Type B pancreatic cell (in vitro differentiated cells): ENCODE results near the gene PRRT2. TPM values are rescaled to one million over a fixed set of nuclear protein-coding genes. Genes with fewer than 3 reads are reported as not detected.

Source experiments
- DNase-seq: peaks from one replicate; pipeline ENCODE4 v3.0.0; 2021; ENCODE audit warnings: mixed read lengths; ENCODE audit not compliant: unreplicated experiment; ENCODE audit errors: extremely low spot score
- H3K27ac Mint-ChIP-seq: 2 replicates; pipeline ENCODE4 v1.8.0; 2021; ENCODE audit warnings: mild to moderate bottlenecking, mixed read lengths
- H3K27me3 Mint-ChIP-seq: 2 replicates; pipeline ENCODE4 v1.8.0; 2021; ENCODE audit warnings: mixed read lengths
- H3K36me3 Mint-ChIP-seq: 2 replicates; pipeline ENCODE4 v1.8.0; 2021; ENCODE audit warnings: mixed read lengths
- H3K4me1 Mint-ChIP-seq: one replicate; pipeline ENCODE4 v1.8.0; 2021; ENCODE audit warnings: mixed read lengths; ENCODE audit not compliant: unreplicated experiment
- H3K4me3 Mint-ChIP-seq: 2 replicates; pipeline ENCODE4 v1.8.0; 2021; ENCODE audit warnings: mild to moderate bottlenecking, mixed read lengths
- H3K9me3 Mint-ChIP-seq: 2 replicates; pipeline ENCODE4 v1.8.0; 2021; ENCODE audit warnings: mixed read lengths
- total RNA-seq: library from RNA; stranded (reverse); gene quantifications from 2 replicates; pipeline ENCODE4 v1.2.1, GENCODE V29; 2021; ENCODE audit warnings: low replicate concordance
- TF ChIP-seq, protein P1 (sequence below): fragments of 200-600 bp; sonication (generic); conservative IDR thresholded peaks from 2 replicates; pipeline ENCODE4 v1.5.0; 2021; ENCODE audit warnings: antibody characterized with exemption, mild to moderate bottlenecking

The PRRT2 gene
- total RNA-seq, 1 donor from 2014 or later, result 15.1 TPM

DNA sequence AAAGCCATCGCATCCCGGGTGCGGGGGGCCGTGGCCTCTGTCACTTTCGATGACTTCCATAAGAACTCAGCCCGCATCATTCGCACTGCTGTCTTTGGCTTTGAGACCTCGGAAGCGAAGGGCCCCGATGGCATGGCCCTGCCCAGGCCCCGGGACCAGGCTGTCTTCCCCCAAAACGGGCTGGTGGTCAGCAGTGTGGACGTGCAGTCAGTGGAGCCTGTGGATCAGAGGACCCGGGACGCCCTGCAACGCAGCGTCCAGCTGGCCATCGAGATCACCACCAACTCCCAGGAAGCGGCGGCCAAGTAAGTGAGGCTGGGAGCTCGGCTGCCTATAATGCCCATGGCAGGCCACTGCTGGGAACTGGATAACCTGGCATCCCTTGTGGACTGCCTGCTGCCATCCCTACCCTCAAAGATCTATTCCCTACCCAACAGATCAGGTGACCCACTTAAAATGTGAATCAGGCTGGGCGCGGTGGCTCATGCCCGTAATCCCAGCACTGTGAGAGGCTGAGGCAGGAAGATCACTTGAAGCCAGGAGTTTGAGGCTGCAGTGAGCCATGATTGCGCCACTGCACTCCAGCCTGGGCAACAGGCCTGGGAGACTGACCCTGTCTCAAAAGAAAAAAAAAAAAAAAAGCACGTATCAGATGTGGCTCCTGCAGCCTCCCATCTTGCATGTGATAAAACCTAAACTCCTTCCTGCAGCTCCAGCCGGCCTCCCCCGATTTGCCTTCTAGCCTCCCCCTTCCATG, 32.8 kb downstream of the PRRT2 start:
- TF ChIP-seq, protein P1, sequence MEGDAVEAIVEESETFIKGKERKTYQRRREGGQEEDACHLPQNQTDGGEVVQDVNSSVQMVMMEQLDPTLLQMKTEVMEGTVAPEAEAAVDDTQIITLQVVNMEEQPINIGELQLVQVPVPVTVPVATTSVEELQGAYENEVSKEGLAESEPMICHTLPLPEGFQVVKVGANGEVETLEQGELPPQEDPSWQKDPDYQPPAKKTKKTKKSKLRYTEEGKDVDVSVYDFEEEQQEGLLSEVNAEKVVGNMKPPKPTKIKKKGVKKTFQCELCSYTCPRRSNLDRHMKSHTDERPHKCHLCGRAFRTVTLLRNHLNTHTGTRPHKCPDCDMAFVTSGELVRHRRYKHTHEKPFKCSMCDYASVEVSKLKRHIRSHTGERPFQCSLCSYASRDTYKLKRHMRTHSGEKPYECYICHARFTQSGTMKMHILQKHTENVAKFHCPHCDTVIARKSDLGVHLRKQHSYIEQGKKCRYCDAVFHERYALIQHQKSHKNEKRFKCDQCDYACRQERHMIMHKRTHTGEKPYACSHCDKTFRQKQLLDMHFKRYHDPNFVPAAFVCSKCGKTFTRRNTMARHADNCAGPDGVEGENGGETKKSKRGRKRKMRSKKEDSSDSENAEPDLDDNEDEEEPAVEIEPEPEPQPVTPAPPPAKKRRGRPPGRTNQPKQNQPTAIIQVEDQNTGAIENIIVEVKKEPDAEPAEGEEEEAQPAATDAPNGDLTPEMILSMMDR, result no peak
- no peak overlapping the region for H3K27ac Mint-ChIP-seq
- H3K36me3 Mint-ChIP-seq, result peaks cover 3% of the 10 kb centered on the region
- no peaks in the 10 kb centered on the region for H3K9me3 Mint-ChIP-seq
- H3K4me3 Mint-ChIP-seq, result no peak overlapping the region
- peaks cover 6% of the 10 kb centered on the region for H3K4me1 Mint-ChIP-seq
- no peaks in the 10 kb centered on the region for H3K27me3 Mint-ChIP-seq
- no peak for DNase-seq

DNA sequence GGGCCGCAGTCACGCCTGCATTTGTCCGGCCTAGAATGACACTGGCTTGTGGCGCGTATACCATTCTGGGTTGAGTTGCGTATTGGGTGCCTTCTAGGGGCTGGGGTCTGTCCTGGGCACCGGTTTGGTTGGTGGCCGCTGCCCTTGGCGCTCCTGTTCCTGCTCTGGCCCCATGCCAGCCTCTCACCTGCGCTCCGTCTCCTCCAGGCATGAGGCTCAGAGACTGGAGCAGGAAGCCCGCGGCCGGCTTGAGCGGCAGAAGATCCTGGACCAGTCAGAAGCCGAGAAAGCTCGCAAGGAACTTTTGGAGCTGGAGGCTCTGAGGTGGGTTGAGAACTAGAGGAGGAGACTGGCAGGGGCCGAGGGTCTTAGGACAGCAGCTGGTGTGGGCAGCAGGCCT, 33.7 kb downstream of the PRRT2 start:
- DNase-seq, result no peak
- Mint-ChIP-seq H3K4me3 (no peak overlapping the region), H3K27ac (no peak overlapping the region), H3K36me3 (peaks cover 3% of the 10 kb centered on the region), H3K9me3 (no peaks in the 10 kb centered on the region), H3K4me1 (peaks cover 11% of the 10 kb centered on the region), H3K27me3 (no peaks in the 10 kb centered on the region)
- TF ChIP-seq, protein P1, result no peak

DNA sequence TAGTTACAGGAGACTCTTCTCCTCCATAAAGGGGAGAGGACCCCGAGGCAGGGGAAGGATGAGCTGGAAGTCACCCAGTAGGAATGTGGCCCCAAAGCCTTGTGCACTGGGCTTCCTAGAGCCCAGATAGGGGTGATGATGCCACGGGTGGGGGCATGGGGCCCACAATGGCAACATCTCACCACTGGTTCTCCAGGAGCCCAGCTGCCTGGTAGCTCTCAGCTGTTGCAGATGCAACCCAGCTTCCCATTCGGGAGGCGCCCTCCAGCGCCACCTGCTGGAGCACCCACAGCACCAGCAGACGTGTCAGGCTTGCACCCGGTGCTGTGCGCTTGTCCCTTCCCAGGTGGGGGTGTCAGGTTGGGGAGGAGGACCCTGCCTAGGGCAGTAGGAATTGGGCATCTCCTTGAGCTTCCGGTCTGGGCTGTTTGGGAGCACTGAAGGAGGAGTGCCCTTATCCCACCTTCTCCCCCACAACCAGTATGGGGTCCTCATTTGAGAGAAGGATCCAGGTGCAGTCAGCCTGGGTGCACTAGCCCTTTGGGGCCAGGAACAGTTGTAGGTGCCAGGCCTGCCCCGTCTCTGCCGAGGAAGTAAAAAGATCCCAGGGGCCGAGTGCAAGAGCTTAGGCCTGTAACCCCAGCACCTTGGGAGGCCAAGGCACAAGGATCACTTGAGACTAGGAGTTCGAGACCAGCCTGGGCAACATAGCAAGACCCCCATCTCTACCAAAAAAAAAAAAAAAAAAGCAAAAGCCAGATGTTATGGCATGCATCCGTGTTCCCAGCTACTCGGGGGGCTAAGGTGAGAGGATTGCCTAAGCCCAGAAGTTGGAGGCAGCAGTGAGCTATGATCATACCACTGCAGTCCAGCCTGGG, 36.7 kb downstream of the PRRT2 start:
- Mint-ChIP-seq H3K4me1 (peaks cover 11% of the 10 kb centered on the region), H3K36me3 (no peaks in the 10 kb centered on the region), H3K27ac (no peak overlapping the region), H3K4me3 (no peak overlapping the region), H3K27me3 (no peaks in the 10 kb centered on the region), H3K9me3 (no peaks in the 10 kb centered on the region)
- no peak for DNase-seq
- TF ChIP-seq, protein P1, result peak; percentile 78

DNA sequence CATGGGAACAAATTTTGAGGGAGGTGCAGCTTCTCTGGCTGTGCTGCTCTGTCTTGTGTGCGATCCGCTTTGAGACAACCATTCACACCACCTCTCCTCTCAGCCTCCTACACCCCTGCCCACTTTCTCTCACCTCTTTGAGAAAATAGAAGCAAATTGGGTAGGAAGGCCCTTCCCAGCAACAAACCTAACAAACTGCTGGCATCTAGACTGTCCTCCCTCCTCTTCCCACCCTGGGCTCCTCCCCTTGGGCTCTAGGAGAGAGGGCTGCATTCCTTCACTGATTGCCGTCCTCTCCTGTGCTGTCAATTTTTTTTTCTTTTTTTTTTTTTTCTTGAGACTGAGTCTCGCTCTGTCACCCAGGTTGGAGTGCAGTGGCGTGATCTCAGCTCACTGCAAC, 37.5 kb downstream of the PRRT2 start:
- no peak for DNase-seq
- no peaks in the 10 kb centered on the region for H3K36me3 Mint-ChIP-seq

DNA sequence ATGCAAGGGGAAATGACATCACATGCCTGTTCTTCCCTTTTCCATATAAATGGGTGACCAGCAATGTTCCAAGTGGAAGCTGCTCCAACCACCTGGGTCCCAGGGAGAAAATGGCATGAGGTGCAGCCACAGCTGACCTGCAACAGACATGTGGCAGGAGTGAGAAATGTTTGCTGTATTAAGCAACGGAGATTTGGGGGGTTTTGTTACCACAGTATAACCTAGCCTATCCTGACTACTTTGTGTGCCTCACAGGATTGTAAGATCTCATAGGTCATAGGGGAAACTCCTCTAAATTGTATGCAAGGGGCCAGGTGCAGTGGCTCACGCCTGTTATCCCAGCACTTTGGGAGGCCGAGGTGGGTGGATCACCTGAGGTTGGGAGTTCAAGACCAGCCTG, 39.0 kb downstream of the PRRT2 start:
- H3K36me3 Mint-ChIP-seq, result no peaks in the 10 kb centered on the region
- no peaks in the 10 kb centered on the region for H3K9me3 Mint-ChIP-seq
- H3K4me3 Mint-ChIP-seq, result no peak overlapping the region
- no peaks in the 10 kb centered on the region for H3K27me3 Mint-ChIP-seq
- TF ChIP-seq, protein P1, result no peak
- peaks cover 11% of the 10 kb centered on the region for H3K4me1 Mint-ChIP-seq
- H3K27ac Mint-ChIP-seq, result no peak overlapping the region
- no peak for DNase-seq

More for the DNA sequence above, 37.5 kb downstream of the PRRT2 start:
- Mint-ChIP-seq H3K9me3 (no peaks in the 10 kb centered on the region), H3K4me1 (peaks cover 11% of the 10 kb centered on the region), H3K4me3 (no peak overlapping the region), H3K27me3 (no peaks in the 10 kb centered on the region), H3K27ac (peak overlapping the region; percentile 58)
- TF ChIP-seq, protein P1, result no peak
